Keratinocyte (primary cell): Measurements from ENCODE around the gene RFTN1. TPM values are rescaled to one million over a fixed set of nuclear protein-coding genes. Genes with fewer than 3 reads are reported as not detected.

Experiments
- DNase-seq: peaks from one replicate; pipeline ENCODE4 v3.0.0-alpha.2; 2011; ENCODE audit warnings: low read depth, missing footprints, low spot score
- FAIRE-seq: peaks from 2 replicates; lab custom pipeline; 2011; peaks lifted over from hg19 to GRCh38; lab: Jason Lieb, UNC
- H2AFZ ChIP-seq: 2 replicates; pipeline ENCODE4 v1.6.0; 2012; ENCODE audit warnings: low read length, control low read depth, inconsistent platforms; ENCODE audit not compliant: control insufficient read depth
- H3K27ac ChIP-seq: 2 replicates; pipeline ENCODE4 v1.5.1; 2011; ENCODE audit warnings: low read length; ENCODE audit not compliant: control insufficient read depth, insufficient read depth
- H3K27me3 ChIP-seq: 3 replicates; pipeline ENCODE4 v1.6.0; 2011; ENCODE audit warnings: low read length; ENCODE audit not compliant: control insufficient read depth, insufficient read depth; ENCODE audit errors: extremely low read depth
- H3K36me3 ChIP-seq, 2 experiments: 2 replicates in 1 of 2; 3 replicates in 1 of 2; pipeline ENCODE4 v1.5.1; 2011; ENCODE audit warnings: low read length in 2 of 2, mild to moderate bottlenecking in 1 of 2; ENCODE audit not compliant: control insufficient read depth in 2 of 2, insufficient read depth in 2 of 2; ENCODE audit errors: extremely low read depth in 1 of 2
- H3K4me1 ChIP-seq: 3 replicates; pipeline ENCODE4 v1.5.1; 2011; ENCODE audit warnings: low read length; ENCODE audit not compliant: control insufficient read depth, insufficient read depth; ENCODE audit errors: extremely low read depth
- H3K4me2 ChIP-seq: 3 replicates; pipeline ENCODE4 v1.6.0; 2011; ENCODE audit warnings: low read depth, low read length; ENCODE audit not compliant: control insufficient read depth, insufficient read depth; ENCODE audit errors: extremely low read depth
- H3K4me3 ChIP-seq, 3 experiments: fragments of 200-600 bp in 1 of 3; sonication (generic) in 1 of 3; 2 replicates in 2 of 3; 3 replicates in 1 of 3; pipeline ENCODE4 v1.5.1; 2011 to 2016; ENCODE audit warnings: low read length in 3 of 3, mild to moderate bottlenecking in 3 of 3, control low read depth in 2 of 3, inconsistent platforms in 1 of 3, low read depth in 1 of 3, mixed read lengths in 1 of 3, mixed run types in 1 of 3, moderate library complexity in 1 of 3; ENCODE audit not compliant: control insufficient read depth in 2 of 3, insufficient read depth in 2 of 3; ENCODE audit errors: extremely low read depth in 1 of 3
- H3K79me2 ChIP-seq: 2 replicates; pipeline ENCODE4 v1.6.0; 2012; ENCODE audit warnings: low read length; ENCODE audit not compliant: control insufficient read depth, insufficient read depth
- H3K9ac ChIP-seq: 3 replicates; pipeline ENCODE4 v1.6.0; 2011; ENCODE audit warnings: low read length; ENCODE audit not compliant: control insufficient read depth, insufficient read depth; ENCODE audit errors: extremely low read depth
- H3K9me1 ChIP-seq: 3 replicates; pipeline ENCODE4 v1.6.0; 2011; ENCODE audit warnings: low read length; ENCODE audit not compliant: control insufficient read depth, insufficient read depth; ENCODE audit errors: extremely low read depth
- H3K9me3 ChIP-seq: 2 replicates; pipeline ENCODE4 v1.5.1; 2012; ENCODE audit warnings: low read depth, low read length; ENCODE audit not compliant: control insufficient read depth
- H4K20me1 ChIP-seq: 3 replicates; pipeline ENCODE4 v1.6.0; 2011; ENCODE audit warnings: low read length; ENCODE audit not compliant: control insufficient read depth, insufficient read depth; ENCODE audit errors: extremely low read depth
- CTCF ChIP-seq, 3 experiments: IDR thresholded peaks in 1 of 3; conservative IDR thresholded peaks in 1 of 3; optimal IDR thresholded peaks in 1 of 3; 2 replicates in 2 of 3; 3 replicates in 1 of 3; pipeline versions ENCODE3 to v1.5.1; 2011; ENCODE audit warnings: low read length in 3 of 3, mild to moderate bottlenecking in 3 of 3, moderate library complexity in 2 of 3, control low read depth in 1 of 3, inconsistent platforms in 1 of 3; ENCODE audit not compliant: insufficient read depth in 2 of 3; ENCODE audit errors: extremely low read depth in 1 of 3
- EZH2 ChIP-seq: IDR thresholded peaks from one replicate; pipeline ENCODE4 v1.6.1; 2012; ENCODE audit warnings: inconsistent platforms, mild to moderate bottlenecking, low read length, moderate library complexity
- dilution Hi-C: fragments of 300-500 bp; cut with MboI; formaldehyde crosslinking; loops from one replicate; pipeline ENCODE4 v1.7.0; 2020; ENCODE audit warnings: low sequenced_read_pairs; ENCODE audit not compliant: extremely low pct_ligation_motif_present
- polyA plus RNA-seq, 5 experiments: library from polyadenylated mRNA; depleted of rRNA in 3 of 5; stranded (reverse) in 3 of 5; stranded (forward) in 1 of 5; unstranded in 1 of 5; fragments of >200 nt; gene quantifications; 1 replicate in 1 of 5; 2 replicates in 3 of 5; 3 replicates in 1 of 5; pipeline versions ENCODE4 v1.2.1 to v1.2.3, GENCODE V29; 2011 to 2012; ENCODE audit warnings: missing spikeins in 2 of 5, low read depth in 1 of 5, low replicate concordance in 1 of 5

The RFTN1 gene
- polyA plus RNA-seq, 1 donor (not counting 4 experiments of a cell fraction or from before 2014, with no cell fraction given): 18.0 TPM

- Histone ChIP-seq H3K27ac (no peak overlapping the region), H3K4me2 (no peak overlapping the region), H2AFZ (no peak overlapping the region), H3K27me3 (no peaks in the 10 kb centered on the region), H3K4me1 (no peaks in the 10 kb centered on the region), H3K4me3 (no peak overlapping the region), H3K9ac (no peak overlapping the region), H3K36me3 (peaks cover 6 to 12% of the 10 kb centered on the region in 2 experiments), H3K79me2 (no peaks in the 10 kb centered on the region), H3K9me3 (peaks cover 6% of the 10 kb centered on the region), H4K20me1 (no peaks in the 10 kb centered on the region), H3K9me1 (no peaks in the 10 kb centered on the region)
- FAIRE-seq (no peak), DNase-seq (no peak)
- dilution Hi-C loops: no loop called here
- no peak for TF ChIP-seq EZH2
- no peak for TF ChIP-seq CTCF (optimal IDR thresholded peaks at IDR 0.05 in 1 of 3, IDR thresholded peaks at IDR 0.05 in 1 of 3, conservative IDR thresholded peaks at IDR 0.05 in 1 of 3; ENCODE audit: extremely low read depth in 1 of 3, insufficient read depth in 2 of 3, low read length in 3 of 3)
Measured at GRCh38 chr3:16326724-16327349, 186.7 kb downstream of the RFTN1 start.

- FAIRE-seq (no peak), DNase-seq (no peak)
- H3K4me1 ChIP-seq: no peaks in the 10 kb centered on the region
- no peaks in the 10 kb centered on the region for H3K9me1 ChIP-seq
- H4K20me1 ChIP-seq: no peaks in the 10 kb centered on the region
- dilution Hi-C loops: no loop called here
- H3K79me2 ChIP-seq: no peaks in the 10 kb centered on the region
- no peak overlapping the region for H3K27ac ChIP-seq
- H2AFZ ChIP-seq: no peak overlapping the region
- H3K4me3 ChIP-seq: no peak overlapping the region
- no peak overlapping the region for H3K4me2 ChIP-seq
- TF ChIP-seq CTCF (optimal IDR thresholded peaks at IDR 0.05 in 1 of 3, IDR thresholded peaks at IDR 0.05 in 1 of 3, conservative IDR thresholded peaks at IDR 0.05 in 1 of 3; ENCODE audit: extremely low read depth in 1 of 3, insufficient read depth in 2 of 3, low read length in 3 of 3) (no peak), EZH2 (no peak)
- H3K36me3 ChIP-seq: peaks cover 7 to 14% of the 10 kb centered on the region in 2 experiments
- H3K9me3 ChIP-seq: no peaks in the 10 kb centered on the region
- H3K27me3 ChIP-seq: no peaks in the 10 kb centered on the region
- H3K9ac ChIP-seq: no peak overlapping the region
Measured at GRCh38 chr3:16325850-16326249, 187.6 kb downstream of the RFTN1 start.
